Measurements from ENCODE around the gene CCDC102B.
A peak's percentile ranks its signal among the peaks of the same experiment; 100 is the strongest.

The CCDC102B gene

DNA sequence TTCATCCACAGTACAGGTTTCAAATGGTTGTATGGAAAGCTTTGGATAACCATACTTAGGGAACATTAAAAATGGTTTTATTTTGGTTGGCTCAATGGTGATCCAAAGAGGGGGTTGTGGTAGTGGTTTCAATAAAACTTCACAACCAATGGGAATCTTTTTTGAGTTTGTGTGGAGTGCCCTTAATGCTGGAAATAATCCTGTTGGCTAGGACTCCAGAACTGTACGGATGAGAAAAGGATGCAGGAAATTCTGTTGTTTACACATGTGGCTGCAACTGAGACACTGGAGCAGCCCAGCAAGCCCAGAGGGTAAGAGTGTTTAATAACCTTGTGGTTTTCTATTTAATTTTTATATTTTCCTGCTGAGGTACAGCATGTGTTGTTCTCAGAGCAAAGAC is at the start of gene CCDC102B:
Gene CCDC102B, plus strand, starts transcription at position 210 of the 400 bp plus-strand sequence. CDS start 38,684 bp downstream, outside the sequence.
- DNase-seq, result peak; percentile 61

DNA sequence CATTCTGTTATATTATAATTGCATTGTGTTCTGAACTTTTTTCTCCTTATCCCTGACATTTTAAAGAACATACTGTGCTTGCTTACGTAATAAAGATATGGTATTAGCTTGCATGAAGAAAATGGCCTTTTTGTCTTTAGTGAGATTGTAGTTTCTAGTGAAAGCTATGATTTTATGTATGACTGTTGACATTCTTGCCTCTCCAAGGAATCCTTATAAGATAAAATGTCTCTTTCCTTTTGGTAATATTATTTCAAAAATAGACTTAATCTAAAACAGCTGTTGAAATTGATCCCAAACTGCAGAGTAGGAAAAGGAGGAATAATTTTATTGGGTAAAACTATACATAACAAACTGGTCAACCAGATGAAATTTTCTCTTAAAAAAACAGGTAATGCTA is 40.8 kb upstream of the CCDC102B start:
- DNase-seq, result no peak

DNA sequence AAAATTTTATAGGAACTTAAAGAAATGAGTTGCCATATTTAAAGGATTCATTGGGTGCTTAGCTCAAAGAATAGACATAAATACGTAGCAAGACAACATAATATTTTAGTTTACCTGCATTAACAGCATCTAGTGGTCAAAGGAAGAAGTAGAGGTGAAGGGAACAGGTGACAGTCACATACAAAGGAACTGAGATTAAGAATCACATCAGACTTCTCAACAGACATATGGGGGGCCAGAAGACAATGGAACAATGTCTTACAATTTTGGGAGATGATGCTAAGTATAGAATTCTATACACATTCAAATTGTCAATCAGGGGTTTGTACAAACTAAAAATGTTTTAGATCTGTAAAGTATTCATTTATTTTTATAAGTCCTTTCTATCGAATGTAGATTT is 38.6 kb upstream of the CCDC102B start:
- DNase-seq, result no peak

DNA sequence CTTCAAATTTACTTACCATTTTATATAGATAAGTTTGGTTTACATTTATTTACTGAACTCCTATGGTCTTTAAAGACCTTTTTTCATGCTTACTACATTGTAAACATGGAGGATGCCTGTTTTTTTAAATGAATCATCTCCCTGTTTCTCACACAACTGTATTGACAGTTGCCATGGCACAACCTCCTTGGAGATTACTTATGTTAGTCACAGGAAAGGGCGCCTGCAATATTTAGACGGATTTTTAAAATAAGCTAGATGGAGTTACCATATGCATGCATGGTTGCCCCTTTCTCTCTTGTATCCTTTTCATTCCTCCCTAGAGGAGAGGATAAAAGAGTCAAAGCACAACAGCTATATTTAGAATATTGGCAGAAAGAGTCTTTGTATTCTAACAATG is 34.8 kb upstream of the CCDC102B start:
- DNase-seq, result no peak

DNA sequence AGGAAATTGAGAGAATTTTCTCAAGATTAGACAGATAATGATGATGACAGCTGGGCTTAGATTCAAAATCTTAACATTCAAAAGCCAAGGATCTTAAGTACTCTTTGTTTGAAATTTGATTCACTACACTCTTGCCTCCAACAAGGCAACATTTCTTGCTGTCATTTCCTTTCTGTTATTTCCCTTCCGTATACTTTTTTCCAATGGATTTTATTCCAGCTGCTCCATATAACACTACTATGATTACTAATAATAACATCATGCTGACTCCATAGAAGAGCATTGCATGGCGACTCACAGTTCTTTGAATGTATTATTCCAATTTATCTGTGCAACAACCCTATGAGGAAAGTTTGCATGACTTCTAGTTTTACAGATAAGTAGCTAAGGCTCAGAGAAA is 33.9 kb upstream of the CCDC102B start:
- no peak for DNase-seq

DNA sequence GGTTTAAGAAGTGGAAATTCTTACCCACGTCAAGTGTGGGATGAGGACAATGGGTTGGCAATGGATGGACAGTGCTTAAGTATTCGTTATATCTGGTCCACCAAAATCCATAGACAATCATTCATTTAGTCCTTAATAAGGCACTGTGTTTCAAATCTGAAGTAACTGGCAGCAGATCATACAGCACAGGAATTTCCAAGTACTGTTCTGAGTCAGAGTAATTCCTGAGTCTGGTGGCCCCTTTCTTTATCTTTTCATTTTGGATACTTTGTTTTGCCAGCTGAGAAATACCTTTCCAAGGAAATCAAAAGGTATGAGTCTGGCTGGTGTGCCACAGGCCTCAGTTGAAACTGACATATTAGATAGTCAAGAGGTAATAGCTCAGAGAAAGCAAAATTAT is 31.4 kb upstream of the CCDC102B start:
- no peak for DNase-seq

DNA sequence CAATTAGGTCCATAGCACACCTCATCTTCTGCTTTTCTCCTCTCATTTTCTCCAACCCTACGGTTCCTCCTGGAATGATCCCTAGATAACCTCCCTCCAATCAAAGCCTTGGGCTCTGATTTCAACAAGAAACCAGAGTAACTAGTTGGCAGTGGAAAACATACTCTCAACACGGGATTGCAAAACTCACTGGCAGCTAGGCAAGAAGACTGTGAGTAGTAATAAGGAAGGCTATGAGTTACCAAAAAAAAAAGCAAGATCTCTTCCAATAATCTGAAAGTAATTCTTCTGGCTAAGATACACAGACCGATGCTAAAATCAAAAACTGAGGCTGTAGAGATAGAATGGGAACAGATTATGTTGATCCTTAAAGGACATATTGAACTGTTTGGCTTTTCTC is 28.4 kb upstream of the CCDC102B start:
- no peak for DNase-seq

DNA sequence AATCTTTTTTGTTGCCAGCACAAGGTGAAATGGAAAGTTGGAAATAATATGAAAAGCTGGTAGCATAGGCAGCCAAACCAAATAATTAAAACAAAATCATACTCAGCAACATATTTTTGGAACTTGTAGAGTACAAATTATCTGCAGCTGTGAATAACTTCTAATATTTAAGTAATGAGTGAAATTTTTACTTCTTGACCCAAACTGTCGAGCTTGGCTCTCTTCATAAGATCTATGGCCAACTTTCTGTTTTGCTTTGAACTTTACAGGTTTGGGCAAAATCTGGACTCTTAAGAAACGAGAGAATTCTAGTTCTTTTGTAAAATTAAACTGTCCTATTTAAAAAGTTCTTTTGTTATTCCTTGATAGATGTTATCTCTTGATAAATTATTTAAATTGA is 25.6 kb upstream of the CCDC102B start:
- DNase-seq, result no peak

DNA sequence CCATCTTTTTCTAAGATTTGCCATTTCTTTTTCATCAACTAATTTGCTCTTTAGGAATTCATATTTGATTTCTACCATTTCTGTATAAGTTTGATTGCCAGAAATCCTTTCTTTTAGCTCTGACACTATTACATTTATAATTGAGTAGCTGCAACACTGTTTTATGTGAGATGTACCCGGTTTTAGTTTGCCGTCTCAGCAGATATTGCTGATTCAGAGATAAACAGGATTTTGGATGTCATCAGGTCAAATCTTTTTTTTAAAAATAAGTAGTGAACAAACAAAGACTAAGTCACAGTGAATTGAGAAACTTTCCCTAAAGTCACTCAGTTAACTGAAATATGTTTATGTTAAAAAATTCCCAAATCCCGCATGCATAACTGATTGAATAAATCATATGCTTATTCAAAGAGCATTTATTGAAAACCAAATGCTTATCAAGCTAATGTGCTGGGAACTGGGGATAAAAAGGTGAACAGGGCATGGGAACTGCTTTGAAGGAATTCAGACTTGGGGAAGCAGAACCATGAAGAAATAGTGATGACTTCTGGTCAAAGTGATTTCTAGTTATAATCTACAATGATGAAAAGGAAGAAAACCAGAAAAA is 19.5 kb upstream of the CCDC102B start:
- DNase-seq, result no peak

DNA sequence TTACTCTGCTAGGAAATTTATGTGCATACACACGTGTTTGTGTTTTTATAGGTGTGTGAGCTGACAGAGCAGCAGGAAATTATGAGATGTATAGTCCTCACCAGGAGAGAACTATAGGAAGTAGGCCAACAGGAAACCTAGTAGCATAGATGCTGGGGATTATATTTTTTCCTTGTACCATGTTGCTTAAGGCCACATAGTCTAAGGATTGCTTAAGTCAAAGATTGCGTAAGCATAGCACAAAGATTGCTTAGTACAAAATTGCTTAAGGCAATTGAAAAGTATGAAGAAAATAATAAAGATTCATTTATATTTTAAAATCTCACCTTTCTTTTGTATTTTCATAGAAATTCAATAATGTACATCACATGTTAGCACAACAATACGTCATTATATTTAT is 18.7 kb upstream of the CCDC102B start:
- no peak for DNase-seq

DNA sequence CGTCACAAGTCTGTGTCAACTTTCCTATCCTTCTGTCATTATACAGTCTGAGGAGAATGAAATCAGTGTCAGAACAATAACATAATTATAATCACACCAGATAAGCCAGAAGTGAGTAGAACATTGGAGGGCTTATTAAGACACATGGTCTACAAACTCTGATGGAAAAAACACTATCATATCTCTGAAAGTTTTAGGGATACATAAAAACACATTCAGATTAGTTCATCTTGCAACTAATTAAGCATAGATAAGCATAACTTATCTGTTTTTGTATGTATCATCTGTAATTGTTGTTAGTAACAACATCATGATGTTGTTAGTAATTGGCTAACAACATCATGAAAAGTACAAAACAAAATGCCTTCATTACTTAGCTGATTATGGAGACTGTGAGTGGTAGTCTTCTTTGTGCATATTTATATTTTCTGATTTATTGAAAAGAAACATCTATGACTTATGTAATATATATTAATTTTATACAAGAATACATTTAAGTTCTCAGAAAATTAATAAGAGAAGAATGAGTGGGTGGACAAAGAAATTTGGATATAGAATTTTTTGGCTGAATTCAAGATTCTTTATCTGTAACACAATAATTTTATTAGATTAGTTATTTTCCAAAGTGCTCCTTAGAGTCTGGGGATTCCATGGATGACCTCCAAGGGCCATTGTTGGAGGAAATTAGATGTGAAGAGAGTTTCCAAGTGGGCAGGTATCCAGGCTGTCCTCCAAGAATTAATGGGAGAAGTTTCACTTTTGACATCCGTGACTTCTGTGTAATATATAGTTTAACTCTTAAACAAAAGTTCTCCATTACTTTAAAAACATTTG is 16.9 kb upstream of the CCDC102B start:
- no peak for DNase-seq

DNA sequence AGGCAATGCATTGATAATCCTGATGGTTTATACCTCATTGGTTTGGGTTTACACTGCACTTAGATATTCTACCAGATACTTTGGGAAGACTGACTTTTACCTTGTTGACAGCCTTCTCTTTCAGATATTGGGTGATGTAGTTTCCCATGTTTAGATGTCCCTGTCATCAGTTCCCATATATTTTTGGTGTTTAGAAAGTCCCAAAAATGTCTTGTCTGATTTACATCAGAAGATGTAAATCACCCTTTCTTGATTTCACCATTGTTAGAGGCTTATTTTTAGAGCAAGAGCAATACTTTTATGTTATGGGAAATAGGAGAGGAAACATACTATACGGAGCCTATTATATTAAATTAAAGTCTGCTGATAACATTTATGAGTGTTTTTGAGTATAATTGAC is 14.4 kb upstream of the CCDC102B start:
- no peak for DNase-seq

DNA sequence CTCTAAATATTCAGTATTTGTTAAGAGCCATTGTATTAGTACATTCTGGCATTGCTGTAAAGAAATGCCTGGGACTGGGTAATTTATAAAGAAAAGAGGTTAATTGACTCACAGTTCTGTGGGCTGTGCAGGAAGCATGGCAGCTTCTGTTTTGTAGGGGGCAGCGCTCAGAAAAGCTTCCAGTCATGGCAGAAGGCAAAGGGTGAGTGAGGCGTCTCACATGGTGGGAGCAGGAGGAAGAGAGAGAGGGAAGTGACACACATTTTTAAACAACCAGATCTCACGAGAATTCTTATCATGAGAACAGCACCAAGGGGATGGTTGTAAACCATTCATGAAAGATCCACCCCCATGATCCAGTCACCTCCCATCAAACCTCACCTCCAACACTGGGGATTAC is 13.8 kb upstream of the CCDC102B start:
- DNase-seq, result no peak

DNA sequence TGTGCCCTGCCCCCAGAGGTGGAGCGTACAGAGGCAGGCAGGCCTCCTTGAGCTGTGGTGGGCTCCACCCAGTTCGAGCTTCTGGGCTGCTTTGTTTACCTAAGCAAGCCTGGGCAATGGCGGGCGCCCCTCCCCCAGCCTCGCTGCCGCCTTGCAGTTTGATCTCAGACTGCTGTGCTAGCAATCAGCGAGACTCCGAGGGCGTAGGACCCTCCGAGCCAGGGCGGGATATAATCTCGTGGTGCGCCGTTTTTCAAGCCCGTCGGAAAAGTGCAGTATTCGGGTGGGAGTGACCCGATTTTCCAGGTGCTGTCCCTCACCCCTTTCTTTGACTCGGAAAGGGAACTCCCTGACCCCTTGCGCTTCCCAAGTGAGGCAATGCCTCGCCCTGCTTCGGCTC is 7.6 kb upstream of the CCDC102B start:
- DNase-seq, result peak; percentile 36

DNA sequence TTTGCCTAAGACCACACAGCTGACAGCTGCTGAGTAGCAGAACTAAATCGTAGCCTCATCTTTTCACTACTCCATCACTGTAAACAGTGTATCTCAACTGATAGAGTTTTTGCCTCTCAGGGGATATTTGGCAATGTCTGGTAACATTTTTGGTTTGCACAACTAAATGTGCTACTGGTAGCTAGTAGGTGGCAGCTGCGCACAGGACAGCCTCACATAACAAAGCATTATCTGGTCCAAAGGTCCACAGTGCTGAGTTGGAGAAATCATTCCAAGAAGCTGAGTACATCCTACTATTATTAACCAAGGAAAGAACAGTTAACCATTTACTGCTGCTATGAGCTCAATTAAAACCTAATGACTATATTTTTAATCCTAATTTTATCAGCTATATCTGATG is 6.1 kb upstream of the CCDC102B start:
- peak; percentile 43 for DNase-seq

DNA sequence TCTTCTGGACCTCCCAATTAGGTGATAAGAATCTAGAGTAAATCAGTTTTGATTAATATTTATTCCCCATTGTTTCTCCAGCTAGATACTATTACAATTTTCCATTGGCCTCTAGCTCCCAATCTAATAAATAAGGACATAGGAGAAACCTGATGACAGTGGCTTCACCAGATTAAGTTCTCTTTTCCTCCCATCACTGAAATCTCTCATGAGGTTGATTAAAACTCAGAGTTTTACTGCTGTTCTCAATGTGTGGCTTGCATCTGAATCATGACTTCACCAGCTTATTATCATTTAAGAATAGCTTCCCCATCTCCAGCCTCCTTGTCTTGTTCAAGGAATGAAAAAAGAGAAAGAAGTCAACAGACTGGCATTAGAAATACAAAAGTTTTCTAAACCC is 3.9 kb upstream of the CCDC102B start:
- no peak for DNase-seq

DNA sequence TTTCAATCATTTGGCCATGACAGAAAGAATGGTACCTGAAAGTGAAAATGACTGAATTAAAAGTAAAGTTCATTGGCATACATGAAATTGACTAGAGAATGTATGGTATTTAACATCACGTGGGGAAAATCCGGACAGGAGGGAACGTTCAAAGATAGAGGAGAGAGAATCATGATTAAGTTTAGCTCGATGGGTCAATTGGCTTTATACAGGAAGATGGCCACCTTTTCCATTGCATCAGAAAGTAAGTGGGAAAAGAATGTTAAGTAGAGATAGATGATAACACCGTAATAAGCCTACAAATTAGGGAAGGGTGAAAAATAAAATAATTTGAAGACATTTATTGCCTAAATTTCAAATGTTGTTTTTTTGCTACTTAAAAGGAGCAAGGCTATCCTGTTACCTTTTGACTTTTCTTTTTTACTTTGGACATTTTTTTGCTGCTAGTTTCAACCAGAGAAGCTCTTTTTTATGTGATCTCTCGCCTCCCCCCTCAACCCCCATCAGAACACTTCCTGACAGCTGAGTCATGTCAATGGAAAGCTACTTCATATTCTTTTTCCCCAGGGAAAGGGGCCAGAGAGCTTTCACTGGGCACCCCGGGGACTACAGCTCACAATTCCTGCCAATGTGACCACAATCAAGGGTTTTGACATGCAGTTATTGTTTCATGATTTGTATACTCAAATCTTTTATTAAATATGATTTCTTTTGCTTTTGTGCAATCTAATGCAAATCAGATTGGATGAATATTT is 767 bp upstream of the CCDC102B start:
- DNase-seq, result peak; percentile 83

DNA sequence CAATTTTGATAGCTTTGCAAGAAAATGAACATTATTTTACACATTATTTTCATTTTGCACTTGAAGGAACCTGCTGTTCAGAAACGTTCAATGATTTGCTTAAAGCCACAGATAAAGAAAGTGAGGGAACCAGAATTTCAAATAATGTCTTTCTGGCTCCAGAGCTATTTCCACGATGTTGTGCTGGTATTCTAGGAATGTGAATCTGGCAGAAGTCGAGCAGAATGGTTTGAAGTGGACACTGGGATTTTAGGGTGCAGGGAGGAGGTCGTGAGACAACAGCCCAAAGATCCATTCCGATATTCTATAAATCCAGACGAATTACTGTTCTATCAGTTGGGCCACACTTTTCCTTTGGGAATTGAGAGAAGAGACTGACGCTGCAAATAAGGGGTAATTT is 2.2 kb downstream of the CCDC102B start:
- DNase-seq, result no peak

DNA sequence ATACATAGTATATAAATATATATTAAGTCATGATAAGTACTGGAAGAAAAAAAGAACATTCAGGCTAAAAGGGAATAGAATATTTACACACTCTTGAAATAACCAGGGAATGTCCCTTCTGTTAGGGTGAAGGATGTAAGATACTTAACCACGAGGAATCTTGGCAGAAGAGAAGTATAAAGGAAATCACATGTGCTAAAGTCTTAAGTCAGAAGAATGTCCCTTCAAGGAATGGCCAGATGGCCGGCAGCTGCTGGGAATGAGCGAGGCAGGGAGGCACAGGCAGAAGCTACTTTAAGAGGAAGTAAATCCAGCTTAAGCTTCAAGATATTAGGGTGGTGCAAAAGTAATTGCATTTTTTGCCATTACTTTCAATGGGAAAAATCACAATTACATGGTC is 5.5 kb downstream of the CCDC102B start:
- DNase-seq, result no peak

DNA sequence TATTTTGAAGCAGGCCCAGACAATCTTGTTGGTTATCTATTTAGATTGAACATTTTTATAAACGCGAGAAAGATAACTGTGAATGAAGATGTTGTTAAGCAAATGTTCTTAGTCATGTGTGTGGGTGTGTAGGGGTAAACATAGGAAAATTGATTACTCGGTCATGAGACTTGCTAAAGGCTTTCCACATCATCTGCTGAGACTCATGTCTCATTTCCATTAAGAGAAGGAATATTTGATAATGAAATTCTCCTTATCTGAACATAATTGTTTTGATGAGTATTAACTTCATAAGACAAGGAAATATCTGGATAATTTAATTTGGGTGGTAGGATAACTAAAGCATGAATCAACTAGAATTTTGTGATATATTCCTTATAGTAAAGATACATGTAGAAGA is 19.7 kb downstream of the CCDC102B start:
- DNase-seq, result no peak

DNA sequence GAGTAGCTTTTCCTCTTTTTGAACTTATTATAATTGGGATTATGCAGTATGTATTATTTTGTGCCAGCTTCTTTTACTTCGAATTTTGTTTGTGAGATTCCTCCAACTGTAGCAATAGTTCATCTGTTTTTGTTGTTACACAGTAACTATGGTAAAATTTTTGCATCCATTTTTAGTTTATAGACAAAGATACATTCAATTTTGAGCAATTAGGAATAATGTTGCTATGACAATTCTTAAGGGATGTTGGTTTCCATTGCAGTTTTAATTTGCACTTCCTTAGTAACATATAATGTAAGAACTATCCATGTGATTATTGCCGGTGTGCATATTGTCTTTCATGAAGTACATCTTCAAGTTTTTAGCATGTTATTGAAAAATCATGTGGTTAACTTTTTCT is 20.7 kb downstream of the CCDC102B start:
- DNase-seq, result no peak

DNA sequence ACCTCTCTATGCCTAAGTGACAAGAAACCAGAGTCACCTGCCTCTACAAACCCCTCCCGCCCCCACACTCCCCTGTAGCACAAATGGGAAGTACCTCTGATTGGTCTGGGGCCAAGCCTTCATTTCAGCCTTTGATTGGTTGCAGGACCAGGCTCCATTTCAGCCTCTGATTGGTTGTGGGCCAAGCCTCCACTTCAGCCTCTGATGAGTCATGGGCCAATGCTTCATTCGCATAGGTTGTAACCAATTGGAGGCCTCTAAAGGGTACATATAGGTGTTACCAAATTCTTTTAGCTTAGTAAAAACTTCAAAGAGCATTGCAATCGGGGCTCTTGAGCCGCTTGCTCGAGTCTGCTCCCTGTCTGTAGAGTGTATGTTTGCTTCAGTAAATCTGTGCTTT is 25.0 kb downstream of the CCDC102B start:
- no peak for DNase-seq

DNA sequence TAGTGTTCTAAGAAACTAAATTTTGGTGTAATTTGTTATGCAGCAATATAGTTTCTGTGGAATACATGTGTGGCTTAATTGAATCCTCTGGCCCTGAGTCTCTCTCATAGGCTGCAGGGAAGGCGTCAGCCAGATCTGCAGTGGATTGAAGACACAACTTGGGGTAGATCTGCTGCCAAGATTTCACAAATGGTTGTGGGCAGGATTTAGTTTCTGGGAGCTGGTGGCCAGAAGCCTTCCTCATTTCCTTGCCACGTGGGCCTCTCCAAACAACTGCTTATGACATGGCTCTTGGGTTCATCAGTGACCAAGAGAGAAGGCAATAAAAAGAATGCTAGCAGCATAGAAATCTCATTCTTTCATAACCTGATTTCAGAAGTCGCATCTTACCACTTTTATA is 28.2 kb downstream of the CCDC102B start:
- no peak for DNase-seq

Data from NCI-H69 (cell line).